Left renal cortex interstitium (tissue), 4 donors: ENCODE measurements around the gene CFAP57. TPM values are rescaled to one million over a fixed set of nuclear protein-coding genes. Genes with fewer than 3 reads are reported as not detected.

Source experiments
- DNase-seq, 4 donors: peaks; one replicate each; pipeline ENCODE4 v3.0.0-alpha.2; 2013; ENCODE audit warnings: low read depth in 4 of 4, low spot score in 2 of 4, missing footprints in 1 of 4
- polyA plus RNA-seq, 4 donors: library from polyadenylated mRNA; unstranded; fragments of 120-200 nt; gene quantifications; one replicate each; pipeline ENCODE4 v1.2.1, GENCODE V29; 2013; ENCODE audit not compliant: insufficient read length in 4 of 4

CFAP57 gene
- polyA plus RNA-seq, 4 donors = 2.8 to 4.9 (median 4.0) TPM

GRCh38 chr1:43221797-43222196 lies 49.7 kb downstream of the CFAP57 start:
- no peak for DNase-seq

GRCh38 chr1:43222879-43223278 lies 50.7 kb downstream of the CFAP57 start:
- no peak for DNase-seq

- no peak for DNase-seq
Observed at GRCh38 chr1:43225168-43225567, 53.0 kb downstream of the CFAP57 start.

GRCh38 chr1:43227143-43227764 lies 55.1 kb downstream of the CFAP57 start:
- DNase-seq = peak; percentile 50 to 73 (median 60)

GRCh38 chr1:43229826-43230780 lies 58.0 kb downstream of the CFAP57 start:
- DNase-seq = no peak

GRCh38 chr1:43232074-43232473 lies 59.9 kb downstream of the CFAP57 start:
- DNase-seq = no peak

- DNase-seq = no peak
Observed at GRCh38 chr1:43232482-43232881, 60.4 kb downstream of the CFAP57 start.

GRCh38 chr1:43233631-43234030 lies 61.5 kb downstream of the CFAP57 start:
- DNase-seq = no peak

GRCh38 chr1:43234267-43234666 lies 62.1 kb downstream of the CFAP57 start:
- no peak for DNase-seq

- DNase-seq = no peak
Observed at GRCh38 chr1:43235040-43235439, 62.9 kb downstream of the CFAP57 start.

GRCh38 chr1:43235451-43236121 lies 63.5 kb downstream of the CFAP57 start:
- no peak for DNase-seq

GRCh38 chr1:43237121-43237520 lies 65.0 kb downstream of the CFAP57 start:
- no peak for DNase-seq

GRCh38 chr1:43238085-43238484 lies 66.0 kb downstream of the CFAP57 start:
- peak in 3 of 4 donors; percentile 7 to 50 (median 28) for DNase-seq

GRCh38 chr1:43238991-43239469 lies 66.9 kb downstream of the CFAP57 start:
- no peak for DNase-seq

- DNase-seq = no peak
Observed at GRCh38 chr1:43239484-43239883, 67.4 kb downstream of the CFAP57 start.

GRCh38 chr1:43241413-43241836 lies 69.3 kb downstream of the CFAP57 start:
- no peak for DNase-seq

GRCh38 chr1:43243299-43243698 lies 71.2 kb downstream of the CFAP57 start:
- DNase-seq = no peak

GRCh38 chr1:43246466-43247213 lies 74.5 kb downstream of the CFAP57 start:
- DNase-seq = no peak

- DNase-seq = no peak
Observed at GRCh38 chr1:43247256-43247921, 75.3 kb downstream of the CFAP57 start.

GRCh38 chr1:43250351-43250761 lies 78.2 kb downstream of the CFAP57 start:
- DNase-seq = no peak
